Activated CD4-positive, alpha-beta T cell treated with anti-CD3 and anti-CD28 coated beads, Interleukin-2, Interleukin-4, amounts not matched to agents 100 ng/mL and 50 ng/mL, durations not matched to agents 16 hours and 8 hours (primary cell): ENCODE data around the gene TMEM184A.
"Not testable (repeated sequence)": the region's sequence is repeated elsewhere in the genome, so short reads cannot be mapped to it uniquely, and the experiment has no call there.

Experiments used
- DNase-seq: peaks from one replicate; pipeline ENCODE4 v3.0.0-alpha.2; 2020; ENCODE audit warnings: low spot score

TMEM184A gene

DNA sequence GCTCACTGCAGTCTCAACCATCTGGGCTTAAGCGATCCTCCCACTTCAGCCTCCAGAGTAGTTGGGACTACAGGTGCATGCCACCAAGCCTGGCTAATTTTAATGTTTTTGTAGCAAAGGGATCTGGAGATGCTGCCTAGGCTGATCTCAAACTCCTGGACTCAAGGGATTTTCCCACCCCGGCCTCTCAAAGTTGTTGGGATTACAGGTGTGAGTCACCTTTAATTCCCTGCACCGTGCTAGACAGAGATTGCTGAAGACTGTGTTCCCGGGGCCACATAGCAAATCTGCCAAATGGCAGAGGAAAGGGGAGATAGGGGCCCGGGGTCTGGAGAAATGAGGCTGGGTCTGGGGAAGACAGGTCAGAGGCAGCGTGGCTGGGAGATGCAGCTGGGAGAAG, 34.5 kb upstream of the TMEM184A start:
- DNase-seq, result no peak

DNA sequence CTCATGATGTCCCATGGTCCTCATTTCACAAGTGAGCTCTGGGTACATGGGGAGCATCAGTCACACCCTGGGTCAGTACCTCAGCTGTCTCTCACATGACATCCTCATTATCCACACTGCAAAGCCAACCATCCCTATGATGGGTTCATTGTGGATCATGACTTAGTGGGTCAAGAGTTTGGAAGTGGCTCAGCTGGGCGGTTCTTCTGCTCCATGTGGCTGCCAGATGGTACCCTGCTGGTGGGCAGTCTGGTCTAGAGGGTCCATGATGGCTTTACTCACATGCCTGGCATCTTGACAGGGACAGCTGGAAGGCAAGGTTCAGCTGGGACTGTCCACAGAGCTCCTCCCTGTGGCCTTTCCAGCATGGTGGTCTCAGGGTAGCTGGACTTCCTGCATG, 33.0 kb upstream of the TMEM184A start:
- DNase-seq, result no peak

DNA sequence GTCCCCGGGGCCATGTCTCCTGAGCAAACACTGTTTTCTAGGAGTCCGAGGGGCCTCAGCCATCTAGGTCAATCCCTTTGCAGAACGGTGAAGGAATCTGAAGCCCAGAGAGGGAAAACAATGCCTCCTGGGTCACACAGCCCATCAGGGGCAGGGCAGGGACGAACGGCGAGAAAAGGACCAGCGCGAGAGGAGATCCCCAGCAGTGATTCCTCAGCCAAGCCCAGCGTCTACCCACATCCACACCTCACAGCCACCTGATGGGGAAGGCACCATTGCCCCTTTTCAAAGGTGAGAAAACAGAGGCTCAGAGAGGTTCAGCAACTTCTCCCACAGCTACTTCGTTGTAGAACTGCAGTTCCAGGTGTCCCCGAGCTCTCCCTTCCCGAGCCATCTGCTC, 31.7 kb upstream of the TMEM184A start:
- no peak for DNase-seq

DNA sequence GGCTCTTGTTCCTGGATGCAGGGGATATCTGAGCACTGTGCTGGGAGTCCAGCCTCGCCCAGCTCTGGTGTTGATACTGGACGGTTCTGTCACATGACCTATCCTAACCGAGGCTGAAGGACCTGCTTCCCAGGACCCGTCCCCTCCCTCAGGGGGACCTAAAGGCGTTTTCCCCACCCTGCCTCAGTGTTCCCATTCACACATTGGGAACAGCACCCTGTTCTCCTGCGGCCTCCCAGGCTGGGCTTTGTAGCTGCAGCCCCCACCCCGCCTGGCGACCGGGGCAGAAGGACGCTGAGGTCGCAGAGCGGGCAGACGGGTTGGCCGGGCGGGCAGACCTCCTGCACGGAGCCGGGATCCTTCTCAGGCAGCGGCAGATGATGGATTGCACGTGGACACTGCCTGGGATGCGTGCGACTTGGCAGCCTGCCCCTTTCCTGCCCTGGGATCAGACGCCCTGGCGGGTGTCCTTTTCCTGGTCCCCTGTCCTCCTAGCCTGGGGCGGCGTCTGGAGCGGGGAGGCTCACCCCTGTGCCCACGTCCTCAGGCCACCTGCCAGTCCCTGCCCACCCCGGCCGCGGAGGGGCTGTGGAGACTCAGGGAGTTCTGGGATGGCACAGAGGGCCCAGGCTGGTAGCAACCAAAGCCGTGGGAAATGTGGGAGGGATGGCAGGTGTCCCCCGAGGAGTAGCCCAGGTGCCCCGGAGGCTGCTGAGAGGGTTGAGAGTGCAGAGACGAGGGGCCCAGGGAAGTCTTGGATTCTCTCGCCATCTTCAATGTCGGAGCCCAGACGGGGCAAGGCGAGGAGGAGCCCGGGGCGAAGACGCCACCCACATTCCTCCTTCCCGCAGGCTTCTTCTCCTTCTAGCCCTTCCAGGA, 31.1 kb upstream of the TMEM184A start:
- no peak for DNase-seq

DNA sequence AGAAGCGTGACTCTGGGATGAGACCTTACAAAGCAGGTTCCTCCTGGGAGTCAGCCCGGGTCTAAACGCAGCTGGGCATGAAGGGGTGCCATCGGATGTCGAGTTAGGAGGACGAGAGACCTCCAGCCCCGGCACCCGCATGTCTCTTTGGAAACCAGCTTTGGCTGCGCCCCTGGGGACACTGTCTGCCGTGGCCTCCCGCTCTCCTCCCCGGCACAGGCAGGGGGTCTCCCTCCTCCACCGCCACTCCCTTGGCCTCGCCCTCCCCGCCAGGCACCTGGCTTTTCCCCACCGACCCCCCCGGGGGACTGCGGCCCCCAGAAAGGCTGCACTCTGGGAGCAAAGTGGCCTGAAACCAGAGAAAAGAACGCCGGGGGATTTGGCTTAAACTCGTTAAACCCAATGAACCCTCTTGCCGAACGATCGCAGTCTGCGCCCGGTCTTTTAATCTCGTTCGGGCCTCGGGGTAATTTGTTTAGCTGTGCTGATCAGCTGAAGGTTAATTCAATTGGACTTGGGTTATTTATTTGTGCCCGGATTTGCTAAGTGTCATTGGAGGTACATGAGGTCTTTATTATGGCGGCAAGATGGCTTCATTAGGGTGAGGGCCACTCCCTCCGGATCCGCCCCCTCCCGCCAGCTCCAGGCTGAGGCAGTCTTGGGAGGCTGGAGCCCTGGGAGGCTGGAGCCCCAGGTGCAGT, 30.3 kb upstream of the TMEM184A start:
- DNase-seq, result no peak

DNA sequence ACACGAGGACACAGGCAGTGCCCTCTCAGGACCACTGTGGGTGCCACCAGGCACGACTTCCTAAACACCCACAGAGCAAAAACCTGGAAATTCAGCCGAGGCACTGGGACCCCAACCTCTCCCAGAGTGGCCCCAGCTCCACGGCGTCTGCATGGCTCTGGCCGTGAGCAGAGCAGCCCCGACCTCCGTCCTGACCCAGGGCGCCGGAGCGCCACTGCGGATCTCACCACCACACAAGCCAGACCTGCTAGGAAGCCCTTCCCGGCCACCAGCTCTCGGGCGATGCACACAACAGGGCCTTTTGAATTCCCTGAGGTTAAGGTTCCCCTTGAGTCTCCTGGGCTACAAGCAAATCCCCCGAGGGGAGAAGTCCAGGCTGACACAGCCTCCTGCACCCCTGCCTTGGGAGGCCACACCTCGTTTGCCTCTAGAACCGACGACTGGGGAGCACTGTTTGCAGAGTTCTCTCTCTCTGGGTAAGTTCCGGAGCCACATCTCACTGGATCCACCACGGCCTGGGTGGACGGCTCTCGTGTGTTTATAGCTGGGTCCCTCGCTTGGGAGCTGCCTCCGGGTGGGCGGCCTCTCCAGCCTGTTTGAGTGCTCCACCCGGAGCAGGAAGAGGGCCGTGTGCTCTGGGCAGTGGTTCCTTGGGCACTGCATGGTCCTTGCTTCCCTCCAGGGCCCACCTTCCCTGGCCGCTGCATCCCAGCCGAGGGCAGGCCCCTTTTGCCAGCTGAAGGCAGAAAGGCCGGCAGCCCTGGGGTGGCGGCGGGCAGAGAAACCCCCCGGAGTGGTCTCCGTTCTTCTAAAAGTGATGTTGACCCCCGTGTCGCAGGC, 29.4 kb upstream of the TMEM184A start:
- DNase-seq, result no peak

DNA sequence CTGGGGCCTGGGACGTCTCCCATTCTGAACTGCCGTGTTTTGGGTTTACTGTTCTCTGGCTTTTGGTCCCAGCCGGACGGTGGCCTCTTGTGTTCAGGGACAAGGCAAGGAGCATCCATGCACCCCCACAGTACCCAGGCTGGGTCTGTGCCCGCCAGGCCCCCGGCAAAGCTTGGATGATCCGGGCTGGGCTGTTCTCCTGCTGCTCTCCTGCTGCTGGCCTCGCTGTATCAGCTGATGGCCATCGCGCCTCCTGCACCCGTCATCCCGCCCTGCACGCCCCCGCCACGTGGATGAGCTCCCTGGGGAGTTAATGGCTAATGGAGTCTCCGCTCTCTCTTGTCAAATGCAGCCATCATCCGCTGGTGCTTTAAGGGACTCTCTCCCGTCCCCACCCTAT, 28.7 kb upstream of the TMEM184A start:
- no peak for DNase-seq

DNA sequence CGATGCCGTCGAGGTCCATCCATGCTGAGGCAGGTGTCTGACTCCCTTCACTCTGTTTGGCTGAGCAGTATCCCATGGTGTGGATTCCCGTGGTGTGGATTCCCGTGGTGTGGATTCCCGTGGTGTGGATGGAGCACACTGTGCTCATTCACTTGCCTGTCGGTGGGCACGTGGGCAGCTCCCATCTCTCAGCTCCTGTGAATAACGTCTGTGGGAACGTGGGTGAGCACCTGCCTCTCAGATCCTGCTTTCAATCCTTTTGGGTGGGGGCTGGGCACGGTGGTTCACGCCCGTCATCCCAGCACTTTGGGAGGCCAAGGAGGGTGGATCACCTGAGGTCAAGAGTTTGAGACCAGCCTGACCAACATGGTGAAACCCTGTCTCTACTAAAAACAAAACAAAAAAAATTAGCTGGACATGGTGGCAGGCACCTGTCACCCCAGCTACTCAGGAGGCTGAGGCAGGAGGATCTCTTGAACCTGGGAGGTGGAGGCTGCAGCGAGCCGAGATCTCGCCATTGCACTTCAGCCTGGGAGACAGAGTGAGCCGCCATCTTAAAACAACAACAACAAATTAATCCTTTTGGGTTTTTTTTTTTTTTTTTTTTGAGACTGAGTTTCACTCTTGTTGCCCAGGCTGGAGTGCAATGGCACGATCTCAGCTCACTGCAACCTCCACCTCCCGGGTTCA, 27.4 kb upstream of the TMEM184A start:
- not testable (repeated sequence) for DNase-seq

DNA sequence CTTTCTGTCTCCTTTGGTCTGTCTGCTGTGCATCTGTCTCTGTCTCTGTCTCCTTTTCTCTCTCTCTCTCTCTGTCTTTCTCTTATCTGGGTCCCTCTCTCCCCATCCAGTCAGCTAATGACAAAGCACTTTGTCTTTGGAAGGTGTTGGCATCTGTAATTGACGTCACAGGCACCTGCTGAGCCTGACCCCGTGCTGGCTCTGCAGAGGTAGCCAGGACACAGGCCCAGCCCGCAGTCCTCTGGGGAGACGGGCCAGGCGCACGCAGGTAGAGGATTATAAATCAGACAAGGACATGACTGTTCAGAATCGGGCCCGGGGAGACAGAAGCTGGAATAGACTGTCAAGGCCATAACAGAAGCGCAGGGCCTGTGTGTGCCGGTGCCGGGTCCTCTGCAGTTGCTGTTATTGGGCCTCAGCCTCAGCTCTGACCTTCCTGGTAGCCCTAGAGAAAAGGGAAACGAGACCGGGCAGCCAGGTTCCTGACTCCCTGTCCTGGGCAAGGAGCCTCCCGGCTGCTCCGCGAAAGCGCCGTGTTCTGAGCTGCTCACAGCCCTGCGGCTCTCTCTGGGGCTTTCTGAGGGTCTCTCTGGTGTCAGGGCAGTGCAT, 24.5 kb upstream of the TMEM184A start:
- DNase-seq, result no peak

DNA sequence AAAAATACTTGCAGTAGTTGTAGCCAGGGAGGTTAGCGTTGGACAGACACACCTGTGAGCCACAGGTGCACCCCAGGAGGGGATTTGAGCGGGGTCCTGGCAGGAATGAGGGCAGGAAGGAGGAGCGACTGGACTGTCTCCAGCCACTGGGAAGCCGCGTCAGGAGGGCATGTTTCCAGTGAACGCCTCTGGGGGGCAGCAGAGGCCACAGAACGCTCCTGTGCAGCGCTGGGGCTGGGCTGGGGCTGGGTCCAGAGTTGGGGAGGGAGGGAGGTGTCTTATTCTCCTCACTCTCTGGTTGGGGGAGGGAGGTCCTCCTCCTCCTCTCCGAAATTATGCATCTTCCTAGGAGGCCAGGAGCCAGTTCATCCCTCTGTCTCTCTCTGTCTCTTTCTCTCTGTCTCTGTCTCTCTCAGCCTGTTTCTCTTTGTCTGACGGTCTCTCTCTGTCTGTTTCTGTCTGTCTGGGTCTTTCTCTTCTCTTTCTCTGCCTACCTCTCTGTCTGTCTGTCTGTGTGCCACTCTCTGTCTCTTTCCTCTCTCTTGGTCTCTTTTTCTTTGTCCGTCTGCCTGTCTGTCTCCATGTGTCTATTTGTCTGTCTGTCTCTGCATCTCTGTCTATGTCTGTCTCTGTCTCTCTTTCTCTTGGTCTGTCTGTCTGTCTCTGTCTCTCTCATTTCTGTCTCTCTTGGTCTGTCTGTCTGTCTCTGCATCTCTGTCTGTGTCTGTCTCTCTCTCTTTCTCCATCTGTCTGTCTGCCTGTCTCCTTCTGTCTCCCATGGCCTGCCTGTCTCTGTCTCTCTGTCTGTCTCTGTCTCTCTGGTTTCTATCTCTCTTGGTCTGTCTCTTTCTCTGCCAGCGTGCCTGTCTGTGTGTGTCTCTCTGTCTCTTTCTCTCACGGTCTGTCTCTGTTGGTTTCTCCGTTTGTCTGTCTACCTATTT, 23.7 kb upstream of the TMEM184A start:
- peak; percentile 66 for DNase-seq

DNA sequence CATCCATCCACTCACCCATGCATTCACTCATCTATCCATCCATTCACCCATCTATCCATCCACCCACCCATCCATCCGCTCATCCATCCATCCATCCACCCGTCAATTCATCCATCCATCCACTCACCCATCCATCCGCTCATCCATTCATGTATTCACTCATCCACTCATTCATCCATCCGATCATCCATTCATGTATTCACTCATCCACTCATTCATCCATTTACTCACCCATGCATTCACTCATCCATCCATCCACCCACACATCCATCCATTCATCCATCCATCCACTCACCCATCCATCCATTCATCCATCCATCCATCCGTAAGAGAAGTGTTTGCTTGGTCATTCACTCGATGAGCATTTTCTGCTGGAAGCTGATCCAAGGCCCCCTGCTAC, 22.5 kb upstream of the TMEM184A start:
- no peak for DNase-seq

DNA sequence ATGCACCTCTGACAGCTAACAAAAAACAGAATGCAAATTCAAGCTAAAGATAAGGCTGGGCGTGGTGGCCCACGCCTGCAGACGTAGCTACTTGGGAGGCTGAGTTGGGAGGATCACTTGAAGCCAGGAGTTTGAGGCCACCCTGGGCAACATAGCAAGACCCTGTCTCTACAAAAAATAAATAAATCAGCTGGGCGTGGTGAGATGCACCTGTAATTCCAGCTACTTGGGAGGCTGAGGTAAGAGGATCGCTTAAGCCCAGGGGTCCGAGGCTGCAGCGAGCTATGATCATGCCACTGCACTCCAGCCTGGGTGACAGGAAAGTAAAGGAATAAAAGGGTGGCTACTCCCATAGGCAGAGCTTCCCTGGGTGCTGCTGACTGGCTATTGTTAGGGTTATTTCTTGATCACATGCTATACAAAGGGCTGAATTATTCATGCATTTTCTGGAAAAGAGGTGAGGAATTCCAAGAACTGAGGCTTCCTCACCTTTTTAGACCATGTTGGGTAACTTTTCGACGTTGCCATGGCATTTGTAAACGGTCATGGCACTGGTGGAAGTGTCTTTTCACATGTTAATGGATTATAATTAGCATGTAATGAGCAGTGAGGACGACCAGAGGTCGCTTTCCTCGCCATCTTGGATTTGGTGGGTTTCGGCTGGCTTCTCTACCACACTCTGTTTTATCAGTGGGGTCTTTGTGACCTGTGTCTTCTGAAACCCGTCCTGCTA, 20.7 kb upstream of the TMEM184A start:
- DNase-seq, result no peak

DNA sequence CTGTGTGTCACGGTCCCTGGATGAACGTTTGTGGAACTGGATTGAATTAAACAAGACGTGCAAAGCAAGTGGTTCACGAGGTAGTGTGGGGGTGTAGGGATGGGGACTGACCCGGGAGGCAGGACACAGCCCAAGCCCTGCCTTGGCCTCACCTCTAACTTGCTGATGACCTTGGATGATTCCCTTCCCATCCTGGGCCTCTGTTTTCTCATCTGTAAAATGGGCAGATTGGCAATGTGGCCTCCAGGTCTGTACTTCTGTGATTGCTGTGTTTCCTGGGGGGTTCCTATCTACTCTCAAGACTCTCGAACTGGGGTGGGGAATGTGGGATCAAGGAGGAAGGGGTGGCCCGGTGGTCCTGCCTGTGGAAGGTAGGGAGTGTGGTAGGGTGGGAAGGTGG, 19.8 kb upstream of the TMEM184A start:
- DNase-seq, result no peak

DNA sequence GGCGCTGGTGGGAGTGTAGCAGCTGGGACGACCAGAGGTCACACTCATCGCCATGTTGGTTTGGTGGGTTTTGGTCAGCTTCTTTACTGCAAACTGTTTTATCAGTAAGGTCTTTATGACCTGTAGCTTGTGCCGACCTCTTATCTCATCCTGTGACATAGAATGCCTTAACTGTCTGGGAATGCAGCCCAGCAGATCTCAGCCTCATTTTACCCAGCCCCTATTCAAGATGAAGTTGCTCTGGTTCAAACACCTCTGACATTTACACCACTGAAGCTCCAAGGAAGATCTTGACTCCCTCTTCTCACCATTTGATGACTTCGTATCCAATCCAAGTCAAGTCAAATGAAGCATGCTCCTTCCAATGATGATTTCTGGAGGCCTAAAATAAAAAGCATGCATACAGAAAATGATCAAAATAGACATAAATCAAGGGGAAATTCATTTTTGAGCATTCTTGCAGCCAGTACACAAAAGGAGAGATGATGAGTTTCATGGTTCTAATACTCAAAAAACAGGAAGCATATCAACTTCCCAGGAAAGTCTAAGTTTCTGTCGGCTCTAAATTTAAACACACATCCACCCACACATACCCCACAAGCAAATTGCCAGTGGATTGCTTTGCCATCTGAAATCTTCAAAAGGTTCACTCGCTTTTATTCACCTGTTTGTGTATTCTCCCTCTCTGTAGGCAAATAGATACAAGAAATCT, 16.3 kb upstream of the TMEM184A start:
- DNase-seq, result no peak

DNA sequence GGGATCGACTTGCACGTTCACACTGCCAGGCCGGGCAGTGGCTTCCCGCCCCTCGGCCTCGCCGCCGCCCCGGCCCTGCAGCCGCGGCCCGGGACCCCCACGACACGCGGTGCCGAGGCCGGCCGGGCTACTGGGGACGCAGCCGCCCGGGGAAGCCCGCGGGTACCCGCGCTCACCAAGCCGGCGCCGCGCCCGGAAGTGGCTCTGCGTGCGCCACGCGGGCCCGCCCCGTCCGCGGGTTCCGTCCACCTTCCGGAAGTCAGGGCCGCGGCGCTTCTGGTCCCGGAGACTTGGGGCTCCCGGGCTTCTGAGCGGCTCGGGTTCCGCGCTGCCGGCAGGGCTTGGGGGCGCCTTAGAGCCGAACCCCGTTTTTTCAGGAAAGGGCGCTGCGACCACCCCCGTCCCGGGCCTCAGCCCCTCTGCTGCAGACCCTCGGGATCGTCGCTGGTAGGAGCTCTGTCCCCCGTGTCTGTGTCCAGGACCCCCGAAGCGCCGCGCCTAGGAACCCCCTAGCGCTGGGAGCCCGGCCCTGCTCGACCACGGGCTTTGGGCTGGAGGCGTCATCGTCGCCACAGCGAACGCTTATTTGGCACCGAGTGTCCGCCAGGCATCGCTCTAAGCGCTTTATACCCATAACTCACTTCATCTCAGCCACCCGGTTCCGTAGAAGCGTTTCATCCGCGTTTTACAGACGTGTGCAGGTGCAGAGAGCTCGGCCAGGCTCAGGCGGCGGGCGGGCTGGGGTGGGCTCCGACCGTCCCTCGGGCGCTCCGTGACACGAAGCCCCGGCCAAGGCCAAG, 14.0 kb upstream of the TMEM184A start, which contains the start of gene PSMG3:
Gene PSMG3 (minus strand): TSS at position 200 of the 800 bp plus-strand sequence. CDS start 693 bp downstream, outside the sequence.
- peak; percentile 92 for DNase-seq

DNA sequence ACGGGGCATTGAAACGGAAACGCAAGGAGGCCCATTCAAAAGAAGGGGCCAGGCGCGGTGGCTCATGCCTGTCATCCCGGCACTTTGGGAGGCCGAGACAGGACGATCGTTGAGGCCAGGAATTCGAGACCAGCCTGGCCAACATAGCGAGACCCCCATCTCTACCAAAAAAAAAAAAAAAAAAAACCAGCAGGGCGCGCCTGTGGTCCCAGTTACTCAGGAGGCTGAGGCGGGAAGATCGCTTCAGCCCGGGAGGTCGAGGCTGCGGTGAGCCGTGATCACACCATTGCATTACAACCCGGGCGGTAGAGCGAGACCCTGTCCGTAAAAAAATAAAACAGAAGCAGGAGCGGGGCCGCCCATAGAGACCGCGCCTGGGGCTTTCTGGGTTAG, 13.4 kb upstream of the TMEM184A start:
- DNase-seq, result no peak

DNA sequence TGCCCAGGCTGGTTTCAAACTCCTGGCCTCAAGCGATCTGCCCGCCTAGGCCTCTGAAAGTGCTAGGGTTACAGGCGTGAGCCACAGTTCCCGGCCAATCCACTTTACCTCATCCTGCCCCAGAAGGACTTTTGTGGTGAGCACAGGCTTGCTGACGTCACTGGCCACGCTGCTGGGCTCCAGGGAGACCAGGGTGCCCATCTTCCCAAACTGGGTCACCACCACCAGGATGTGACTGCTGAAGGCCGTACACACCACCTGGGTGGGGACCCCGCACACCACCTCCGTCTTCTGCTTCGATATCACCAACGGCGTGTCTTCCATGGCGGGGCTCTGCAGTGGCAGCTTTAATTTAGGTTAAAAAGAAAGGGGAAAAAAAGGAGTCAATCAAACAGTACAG, 13.0 kb upstream of the TMEM184A start:
- DNase-seq, result peak; percentile 56

DNA sequence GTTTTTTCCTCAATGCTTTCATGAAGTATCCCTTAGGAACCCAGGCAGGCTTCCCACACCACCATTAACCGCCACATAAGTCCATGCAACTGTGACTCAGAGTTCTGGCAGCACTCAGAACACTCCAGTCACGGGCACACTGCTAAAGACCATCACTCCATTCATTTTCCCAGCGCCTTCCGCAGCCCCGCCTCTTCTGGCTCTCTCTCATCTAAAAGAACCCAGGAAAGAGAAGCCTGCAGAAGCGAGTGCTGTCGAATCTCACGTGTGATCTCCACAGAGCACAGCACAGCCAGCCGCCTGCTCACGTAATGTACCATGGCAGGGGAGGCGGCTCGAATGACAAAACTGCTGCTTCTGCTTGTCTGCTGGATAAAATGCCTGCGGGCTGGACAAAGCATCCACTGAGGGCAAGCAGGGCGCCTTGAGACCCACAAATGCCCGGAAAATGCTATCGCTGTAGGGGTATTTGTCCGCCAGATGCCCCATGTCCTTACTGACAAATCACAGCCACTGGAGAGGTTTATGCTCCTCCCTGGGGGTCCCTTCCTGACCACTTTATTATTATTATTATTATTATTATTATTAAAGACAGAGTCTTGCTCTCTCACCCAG, 12.0 kb upstream of the TMEM184A start:
- no peak for DNase-seq
